Nephron progenitor cell (in vitro differentiated cells): ENCODE measurements around the gene IL1R2.

ENCODE experiments used
- DNase-seq: peaks from one replicate; pipeline ENCODE4 v3.0.0; 2021
- H3K27ac Mint-ChIP-seq: 2 replicates; pipeline ENCODE4 v1.8.0; 2021; ENCODE audit warnings: mild to moderate bottlenecking, moderate library complexity, mixed read lengths
- H3K27me3 Mint-ChIP-seq: 2 replicates; pipeline ENCODE4 v1.8.0; 2021; ENCODE audit warnings: mild to moderate bottlenecking, low read depth, mixed read lengths; ENCODE audit not compliant: poor library complexity
- H3K36me3 Mint-ChIP-seq: 2 replicates; pipeline ENCODE4 v1.8.0; 2021; ENCODE audit warnings: low read depth, mixed read lengths
- H3K4me1 Mint-ChIP-seq: 2 replicates; pipeline ENCODE4 v1.8.0; 2021; ENCODE audit warnings: mixed read lengths
- H3K4me3 Mint-ChIP-seq: 2 replicates; pipeline ENCODE4 v1.8.0; 2021; ENCODE audit warnings: mild to moderate bottlenecking, moderate library complexity, mixed read lengths
- H3K9me3 Mint-ChIP-seq: 2 replicates; pipeline ENCODE4 v1.8.0; 2021; ENCODE audit warnings: mild to moderate bottlenecking, moderate library complexity, mixed read lengths
- TF ChIP-seq, protein P1 (sequence below): fragments of 200-600 bp; sonication (generic); IDR thresholded peaks from 2 replicates; pipeline ENCODE4 v1.5.0; 2021; ENCODE audit warnings: antibody characterized with exemption

IL1R2 gene

DNA sequence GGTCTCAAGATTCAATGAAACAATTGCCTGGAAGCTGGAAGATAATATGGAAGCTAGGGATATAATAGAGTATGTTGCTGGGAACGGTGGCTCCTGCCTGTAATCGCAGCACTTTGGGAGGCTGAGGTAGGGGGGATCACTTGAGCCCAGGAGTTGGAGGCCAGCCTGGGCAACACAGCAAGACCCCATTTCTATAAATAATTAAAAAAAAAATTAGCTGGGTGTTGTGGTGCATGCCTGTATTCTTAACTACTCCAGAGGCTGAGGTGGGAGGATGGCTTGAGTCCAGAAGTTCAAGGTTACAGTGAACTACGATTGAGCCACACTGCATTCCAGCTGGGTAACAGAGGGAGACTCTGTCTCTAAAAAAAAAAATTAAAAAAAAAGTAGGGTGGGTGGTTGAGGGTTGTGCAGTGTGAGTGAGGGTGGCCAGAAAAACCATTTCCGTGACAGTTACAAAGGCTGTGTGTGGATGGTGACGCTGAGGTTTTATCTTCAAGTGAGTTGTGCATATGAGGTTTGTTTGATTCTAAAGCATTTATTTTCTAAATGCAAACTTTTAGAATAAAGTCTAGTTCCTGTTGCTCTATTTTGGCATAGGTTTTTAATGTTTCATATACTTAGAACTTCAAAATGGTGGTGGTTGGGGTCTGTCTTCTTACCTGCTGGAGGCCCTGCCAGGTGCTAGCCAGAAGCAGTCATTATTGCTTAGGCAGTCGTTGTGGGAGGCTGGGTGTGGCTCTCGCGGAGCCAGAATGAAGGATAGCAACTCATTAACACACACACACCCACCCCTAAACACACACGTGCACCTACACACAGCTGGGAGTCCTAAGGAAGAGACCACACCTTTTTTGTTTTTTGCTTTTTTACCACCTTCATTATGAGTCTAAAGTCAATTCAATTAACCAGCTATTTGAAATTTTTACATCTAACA lies 4.7 kb upstream of the IL1R2 start:
- TF ChIP-seq, protein P1, sequence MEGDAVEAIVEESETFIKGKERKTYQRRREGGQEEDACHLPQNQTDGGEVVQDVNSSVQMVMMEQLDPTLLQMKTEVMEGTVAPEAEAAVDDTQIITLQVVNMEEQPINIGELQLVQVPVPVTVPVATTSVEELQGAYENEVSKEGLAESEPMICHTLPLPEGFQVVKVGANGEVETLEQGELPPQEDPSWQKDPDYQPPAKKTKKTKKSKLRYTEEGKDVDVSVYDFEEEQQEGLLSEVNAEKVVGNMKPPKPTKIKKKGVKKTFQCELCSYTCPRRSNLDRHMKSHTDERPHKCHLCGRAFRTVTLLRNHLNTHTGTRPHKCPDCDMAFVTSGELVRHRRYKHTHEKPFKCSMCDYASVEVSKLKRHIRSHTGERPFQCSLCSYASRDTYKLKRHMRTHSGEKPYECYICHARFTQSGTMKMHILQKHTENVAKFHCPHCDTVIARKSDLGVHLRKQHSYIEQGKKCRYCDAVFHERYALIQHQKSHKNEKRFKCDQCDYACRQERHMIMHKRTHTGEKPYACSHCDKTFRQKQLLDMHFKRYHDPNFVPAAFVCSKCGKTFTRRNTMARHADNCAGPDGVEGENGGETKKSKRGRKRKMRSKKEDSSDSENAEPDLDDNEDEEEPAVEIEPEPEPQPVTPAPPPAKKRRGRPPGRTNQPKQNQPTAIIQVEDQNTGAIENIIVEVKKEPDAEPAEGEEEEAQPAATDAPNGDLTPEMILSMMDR = no peak
- no peaks in the 10 kb centered on the region for H3K36me3 Mint-ChIP-seq
- no peak overlapping the region for H3K4me3 Mint-ChIP-seq
- H3K27me3 Mint-ChIP-seq = peaks cover 5% of the 10 kb centered on the region
- no peaks in the 10 kb centered on the region for H3K9me3 Mint-ChIP-seq
- H3K27ac Mint-ChIP-seq = no peak overlapping the region
- peaks cover 14% of the 10 kb centered on the region for H3K4me1 Mint-ChIP-seq
- no peak for DNase-seq

DNA sequence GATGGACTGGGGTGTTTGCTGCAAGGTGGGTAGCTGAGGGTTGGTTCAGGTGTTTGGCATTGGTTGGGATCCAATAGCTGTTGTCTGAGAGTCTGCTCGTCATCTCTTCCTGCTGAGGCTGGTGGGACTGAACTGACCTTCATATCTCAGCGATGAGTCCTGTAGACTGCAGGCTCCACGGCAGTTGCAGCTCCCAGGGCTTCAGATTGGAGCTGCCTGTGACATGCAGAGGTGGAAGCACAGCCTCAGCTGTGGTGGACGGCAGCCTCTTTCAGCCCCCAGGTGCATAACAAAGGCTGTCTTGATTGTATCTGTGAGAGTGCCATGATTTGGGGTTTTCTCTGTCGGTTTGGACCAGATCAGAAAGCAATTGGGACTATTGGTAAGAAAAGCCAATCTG lies 3.9 kb upstream of the IL1R2 start:
- TF ChIP-seq, protein P1 = no peak
- Mint-ChIP-seq H3K9me3 (no peaks in the 10 kb centered on the region), H3K4me3 (no peak overlapping the region)

DNA sequence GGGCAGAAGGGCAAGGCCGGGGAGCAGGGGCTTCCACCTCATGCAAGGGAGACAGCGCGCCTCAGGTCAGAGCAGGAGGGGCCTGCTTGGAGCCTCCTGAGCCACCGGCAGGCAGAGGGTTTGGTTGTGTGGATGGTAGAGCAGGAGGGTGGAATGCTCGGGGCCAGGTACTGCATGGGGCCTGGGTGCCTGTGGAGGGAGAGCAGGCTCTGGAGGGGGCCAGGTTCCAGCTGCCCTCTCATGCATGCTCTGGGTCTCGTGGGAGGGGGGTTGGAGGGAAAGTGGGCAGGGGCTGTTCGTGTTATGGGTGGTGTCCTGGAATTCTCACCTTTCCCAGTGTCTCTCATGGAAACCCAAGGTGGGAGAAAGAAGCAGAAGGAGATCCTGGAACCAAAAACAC lies 3.2 kb upstream of the IL1R2 start:
- TF ChIP-seq, protein P1 = no peak
- Mint-ChIP-seq H3K27me3 (peaks cover 7% of the 10 kb centered on the region), H3K9me3 (no peaks in the 10 kb centered on the region)

More for the DNA sequence above, 3.9 kb upstream of the IL1R2 start:
- H3K4me1 Mint-ChIP-seq = peaks cover 14% of the 10 kb centered on the region
- peaks cover 7% of the 10 kb centered on the region for H3K27me3 Mint-ChIP-seq
- no peak overlapping the region for H3K27ac Mint-ChIP-seq
- no peaks in the 10 kb centered on the region for H3K36me3 Mint-ChIP-seq
- no peak for DNase-seq

DNA sequence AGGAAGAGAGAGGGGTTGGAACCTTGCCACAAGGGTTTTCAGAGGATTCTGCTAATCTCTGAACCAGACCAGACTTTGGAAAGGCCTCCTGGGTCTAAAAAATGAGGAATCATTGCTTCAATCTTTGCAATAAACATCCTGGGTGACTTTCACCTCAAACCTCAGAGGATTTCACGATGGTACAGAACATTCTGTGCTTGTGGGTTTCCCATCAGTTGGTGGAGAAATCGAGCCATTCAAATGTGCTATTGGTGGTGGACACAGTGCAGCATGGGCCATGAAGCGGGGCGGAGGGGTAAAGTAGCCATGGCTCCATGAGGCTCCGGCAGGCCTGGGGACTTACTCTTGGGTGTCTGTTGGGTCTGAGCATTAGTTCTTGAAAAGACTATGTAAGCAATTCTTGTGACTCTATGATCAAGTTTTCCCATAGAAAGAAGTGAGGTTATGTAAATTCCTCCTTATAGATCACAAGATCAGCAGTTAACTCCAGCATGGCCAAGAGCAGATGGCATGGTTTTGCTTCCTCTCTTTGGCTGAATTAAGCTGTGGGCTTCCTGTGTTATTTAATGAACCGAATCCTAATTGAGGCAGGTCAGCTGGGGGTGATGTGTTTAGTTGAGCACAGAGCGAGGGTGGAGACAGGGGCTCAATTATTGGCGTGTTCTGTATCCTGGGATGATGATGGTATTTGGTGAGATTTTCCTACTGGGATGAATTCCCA lies 1.9 kb upstream of the IL1R2 start:
- Mint-ChIP-seq H3K36me3 (no peaks in the 10 kb centered on the region), H3K27me3 (peaks cover 8% of the 10 kb centered on the region), H3K4me1 (peaks cover 14% of the 10 kb centered on the region), H3K4me3 (no peak overlapping the region), H3K9me3 (no peaks in the 10 kb centered on the region), H3K27ac (no peak overlapping the region)
- TF ChIP-seq, protein P1 = no peak
- no peak for DNase-seq

More for the DNA sequence above, 3.2 kb upstream of the IL1R2 start:
- no peak overlapping the region for H3K4me3 Mint-ChIP-seq
- H3K36me3 Mint-ChIP-seq = no peaks in the 10 kb centered on the region
- H3K27ac Mint-ChIP-seq = no peak overlapping the region
- no peak for DNase-seq
- H3K4me1 Mint-ChIP-seq = peaks cover 14% of the 10 kb centered on the region

DNA sequence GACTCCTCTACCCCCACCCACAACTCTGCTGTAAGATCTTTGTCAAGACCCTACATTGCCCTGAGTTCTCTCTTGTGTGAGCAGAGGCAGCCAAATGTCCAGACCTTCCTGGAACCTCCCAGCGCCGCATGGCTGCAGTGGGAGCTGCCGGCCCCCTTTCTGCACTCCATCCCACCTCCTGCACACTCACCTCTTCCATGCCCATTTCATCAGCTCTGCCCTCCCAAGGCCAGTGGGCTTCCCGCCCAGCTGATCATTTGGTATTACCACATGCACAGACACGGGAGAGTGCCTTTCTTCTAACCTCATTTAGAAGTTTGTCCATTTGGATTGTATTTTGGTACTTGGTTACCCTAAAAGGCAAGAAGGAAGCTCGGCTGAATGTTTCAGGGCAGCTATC lies 2.0 kb downstream of the IL1R2 start:
- Mint-ChIP-seq H3K27ac (peak overlapping the region; percentile 24), H3K27me3 (peaks cover 21% of the 10 kb centered on the region), H3K36me3 (no peaks in the 10 kb centered on the region), H3K9me3 (no peaks in the 10 kb centered on the region), H3K4me3 (no peak overlapping the region), H3K4me1 (peaks cover 9% of the 10 kb centered on the region)
- TF ChIP-seq, protein P1 = no peak
- no peak for DNase-seq
